ENCODE data around the gene TMEM106C.

TMEM106C gene

DNA sequence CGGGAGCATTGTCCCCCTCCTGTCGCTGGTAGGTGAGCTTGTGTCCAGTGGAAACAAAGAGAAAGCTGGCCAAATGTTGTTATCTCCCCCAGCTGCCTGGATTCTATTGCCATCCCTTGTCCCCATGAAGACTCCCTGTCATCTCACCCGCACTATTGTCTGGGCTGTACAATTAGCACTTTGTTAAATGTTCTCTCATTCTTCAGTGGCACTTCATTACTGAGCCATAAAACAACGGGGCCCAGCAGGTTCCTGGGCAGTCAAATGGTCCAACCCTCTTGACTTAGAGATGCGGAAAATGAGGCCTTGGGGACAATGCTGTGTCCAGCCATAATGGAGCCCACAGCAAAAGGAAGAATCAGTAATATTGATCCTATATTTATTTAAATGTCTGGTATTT is 54.1 kb downstream of the TMEM106C start:
- no peak for DNase-seq

DNA sequence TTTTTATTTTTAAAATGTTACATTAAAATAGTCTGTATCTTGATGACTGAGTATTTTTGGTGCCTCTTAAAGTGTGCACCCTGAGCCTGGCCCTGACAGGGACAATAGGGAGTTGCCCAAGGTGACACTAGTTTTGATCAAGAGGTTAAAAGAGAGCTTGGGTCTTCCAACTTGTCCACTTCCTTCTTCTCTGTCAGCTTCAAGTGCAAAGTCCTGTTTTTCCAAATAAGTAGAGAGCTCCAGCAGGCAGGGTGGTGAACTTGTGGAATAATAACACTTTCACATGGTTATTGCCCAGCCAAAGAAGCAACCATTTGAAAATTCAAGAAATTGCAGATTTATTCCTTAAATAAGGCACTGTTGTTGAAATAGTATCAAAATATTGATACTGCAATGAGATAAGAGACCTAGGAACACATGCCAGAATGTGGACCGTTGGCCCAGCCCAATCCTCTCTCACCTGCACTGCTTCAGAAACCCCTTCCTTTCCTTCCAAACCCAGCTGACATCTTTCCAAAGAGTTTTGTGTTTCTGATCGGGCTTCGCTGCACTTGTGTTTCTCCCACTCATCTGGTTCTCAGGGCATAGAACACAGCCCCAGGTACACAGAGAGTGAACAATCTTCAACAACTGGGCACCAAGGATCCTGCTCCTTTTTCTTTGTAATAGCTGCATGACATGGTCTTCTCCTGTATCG is 54.7 kb downstream of the TMEM106C start:
- no peak for DNase-seq

Data from fibroblast of skin of back (primary cell).